Amniotic stem cell (primary cell): ENCODE data around the gene SCTR.
"Not testable (repeated sequence)": the region's sequence is repeated elsewhere in the genome, so short reads cannot be mapped to it uniquely, and the experiment has no call there.

Experiments used
- DNase-seq: peaks from one replicate; lab custom pipeline; 2025; lab: John Stamatoyannopoulos, UW

Gene SCTR

GRCh38 chr2:119407430-119408220 is 116.7 kb downstream of the SCTR start:
- peak; percentile 24 for DNase-seq

- DNase-seq, result no peak
Measured at GRCh38 chr2:119405151-119405550, 119.1 kb downstream of the SCTR start.

GRCh38 chr2:119403618-119404017 is 120.7 kb downstream of the SCTR start:
- DNase-seq, result not testable (repeated sequence)

GRCh38 chr2:119402645-119403560 is 121.4 kb downstream of the SCTR start:
- no peak for DNase-seq

- no peak for DNase-seq
Measured at GRCh38 chr2:119402106-119402505, 122.2 kb downstream of the SCTR start.

- DNase-seq, result no peak
Measured at GRCh38 chr2:119397196-119397595, 127.1 kb downstream of the SCTR start.

- no peak for DNase-seq
Measured at GRCh38 chr2:119393971-119394748, 130.1 kb downstream of the SCTR start.
